Upper lobe of left lung (tissue), 6 donors: ENCODE data around the gene C1orf174. TPM values are rescaled to one million over a fixed set of nuclear protein-coding genes. Genes with fewer than 3 reads are reported as not detected.
A peak's percentile ranks its signal among the peaks of the same experiment; 100 is the strongest.

Experiments used
- ATAC-seq, 2 donors: fragments of 200-7000 bp; cut with Tn5 transposase; one replicate each; pipeline ENCODE4 v1.9.1; 2022; ENCODE audit warnings: mild to moderate bottlenecking in 2 of 2, moderate library complexity in 2 of 2; ENCODE audit not compliant: low FRiP score in 2 of 2
- DNase-seq, 2 donors: peaks; one replicate each; pipeline ENCODE4 v3.0.0-alpha.2; 2019 to 2020
- H3K27ac ChIP-seq, 4 donors: fragments of 200-600 bp; sonication (generic); one replicate each; pipeline ENCODE4 v1.5.1; 2016 to 2019
- H3K27me3 ChIP-seq, 4 donors: fragments of 200-600 bp; sonication (generic); one replicate each; pipeline ENCODE4 v1.5.1; 2017 to 2019
- H3K36me3 ChIP-seq, 4 donors: fragments of 200-600 bp; sonication (generic); one replicate each; pipeline ENCODE4 v1.5.1; 2016 to 2019
- H3K4me1 ChIP-seq, 4 donors: fragments of 200-600 bp; sonication (generic); one replicate each; pipeline ENCODE4 v1.5.1; 2018 to 2019
- H3K4me3 ChIP-seq, 4 donors: fragments of 200-600 bp; sonication (generic); one replicate each; pipeline ENCODE4 v1.5.1; 2017 to 2019; ENCODE audit warnings: mild to moderate bottlenecking in 2 of 4, moderate library complexity in 1 of 4
- H3K9me3 ChIP-seq, 4 donors: fragments of 200-600 bp; sonication (generic); one replicate each; pipeline ENCODE4 v1.5.1; 2018 to 2019
- CTCF ChIP-seq, 6 experiments: fragments of 450-650 bp in 4 of 6; fragments of 200-600 bp in 2 of 6; sonication (generic) in 2 of 6; IDR thresholded peaks; one replicate each; pipeline ENCODE4 v1.5.1; 2016 to 2019; ENCODE audit warnings: antibody characterized with exemption in 6 of 6
- EP300 ChIP-seq, 4 donors: sonication (generic); formaldehyde crosslinking; IDR thresholded peaks; one replicate each; pipeline ENCODE4 v1.5.1; 2017; ENCODE audit warnings: antibody characterized with exemption in 4 of 4, control low read depth in 2 of 4
- POLR2A ChIP-seq, 4 donors: fragments of 450-650 bp; IDR thresholded peaks; one replicate each; pipeline ENCODE4 v1.5.1; 2016 to 2017; ENCODE audit warnings: antibody characterized with exemption in 4 of 4, mild to moderate bottlenecking in 2 of 4
- POLR2AphosphoS5 ChIP-seq, 2 donors: sonication (generic); formaldehyde crosslinking; IDR thresholded peaks; one replicate each; pipeline ENCODE4 v1.5.1; 2017; ENCODE audit warnings: antibody characterized with exemption in 2 of 2
- WGBS, 2 donors: methylation state at CpG; one replicate each; pipeline ENCODE4 v1.1.5; 2017 to 2018; 5-methylcytosine and 5-hydroxymethylcytosine counted together
- total RNA-seq, 6 donors: library from RNA; depleted of rRNA in 4 of 6; stranded (reverse); fragments of >200 nt in 4 of 6; gene quantifications; one replicate each; pipeline versions ENCODE4 v1.1.0 to v1.2.1, GENCODE V29; 2016 to 2021
- donor health status: DM: no; HTN: no; CAD: no; lungs with moderate emphysema.
- donor health status: DM: no; HTN: yes; CAD: no; lungs with severe emphysema.

Gene C1orf174
- total RNA-seq, 6 donors from 2014 or later: 15.9 to 35.6 (median 20.6) TPM

- no peak overlapping the region for H3K4me3 ChIP-seq
- no peak for DNase-seq
- no peaks in the 10 kb centered on the region for H3K36me3 ChIP-seq
- no peaks in the 10 kb centered on the region for H3K9me3 ChIP-seq
- no peak for ATAC-seq
- no peak overlapping the region for H3K27ac ChIP-seq
- H3K4me1 ChIP-seq: no peaks in the 10 kb centered on the region
- TF ChIP-seq EP300 (IDR thresholded peaks at IDR 0.05): no peak
- TF ChIP-seq POLR2A (IDR thresholded peaks at IDR 0.05): no peak
- no peak for TF ChIP-seq POLR2AphosphoS5 (IDR thresholded peaks at IDR 0.05)
- no peak for TF ChIP-seq CTCF (IDR thresholded peaks at IDR 0.05)
- H3K27me3 ChIP-seq: no peaks in the 10 kb centered on the region
These were observed 26.9 kb upstream of the C1orf174 start for GRCh38 chr1:3926956-3927355.

- TF ChIP-seq CTCF (IDR thresholded peaks at IDR 0.05) (no peak), POLR2A (IDR thresholded peaks at IDR 0.05) (no peak), POLR2AphosphoS5 (IDR thresholded peaks at IDR 0.05) (no peak), EP300 (IDR thresholded peaks at IDR 0.05) (no peak)
- Histone ChIP-seq H3K4me3 (no peak overlapping the region), H3K9me3 (no peaks in the 10 kb centered on the region), H3K27ac (no peak overlapping the region), H3K27me3 (no peaks in the 10 kb centered on the region), H3K36me3 (no peaks in the 10 kb centered on the region), H3K4me1 (no peaks in the 10 kb centered on the region)
- no peak for ATAC-seq
- 76 to 81% methylated on average over 8 of the region's 8 CpGs for WGBS, 2 donors
- DNase-seq: no peak
These were observed 25.7 kb upstream of the C1orf174 start for GRCh38 chr1:3925762-3926161.

GRCh38 chr1:3925256-3925655, 25.2 kb upstream of the C1orf174 start:
- Histone ChIP-seq H3K4me3 (no peak overlapping the region), H3K4me1 (no peaks in the 10 kb centered on the region), H3K9me3 (no peaks in the 10 kb centered on the region), H3K27ac (no peak overlapping the region), H3K36me3 (no peaks in the 10 kb centered on the region), H3K27me3 (no peaks in the 10 kb centered on the region)
- no peak for TF ChIP-seq CTCF (IDR thresholded peaks at IDR 0.05)
- no peak for TF ChIP-seq POLR2AphosphoS5 (IDR thresholded peaks at IDR 0.05)
- no peak for TF ChIP-seq EP300 (IDR thresholded peaks at IDR 0.05)
- no peak for TF ChIP-seq POLR2A (IDR thresholded peaks at IDR 0.05)
- ATAC-seq (no peak), DNase-seq (peak in 1 of 2 donors; percentile 51)
- 65 to 84% methylated on average over 4 to 12 of the region's 12 CpGs for WGBS, 2 donors

- H3K36me3 ChIP-seq: no peaks in the 10 kb centered on the region
- ATAC-seq (no peak), DNase-seq (no peak)
- 26 to 46% methylated on average over 3 of the region's 3 CpGs for WGBS, 2 donors
- H3K4me1 ChIP-seq: no peaks in the 10 kb centered on the region
- no peak overlapping the region for H3K27ac ChIP-seq
- no peaks in the 10 kb centered on the region for H3K27me3 ChIP-seq
- TF ChIP-seq POLR2AphosphoS5 (IDR thresholded peaks at IDR 0.05) (no peak), POLR2A (IDR thresholded peaks at IDR 0.05) (no peak), CTCF (IDR thresholded peaks at IDR 0.05) (no peak), EP300 (IDR thresholded peaks at IDR 0.05) (no peak)
- no peaks in the 10 kb centered on the region for H3K9me3 ChIP-seq
- no peak overlapping the region for H3K4me3 ChIP-seq
These were observed 24.8 kb upstream of the C1orf174 start for GRCh38 chr1:3924825-3925220.

- WGBS, 2 donors: 34 to 56% methylated on average over 2 to 10 of the region's 13 CpGs
- ATAC-seq: no peak
- H3K27ac ChIP-seq: no peak overlapping the region
These were observed 24.2 kb upstream of the C1orf174 start for GRCh38 chr1:3924186-3924824.

More at GRCh38 chr1:3924186-3924824, 24.2 kb upstream of the C1orf174 start:
- Histone ChIP-seq H3K4me1 (no peaks in the 10 kb centered on the region), H3K27me3 (no peaks in the 10 kb centered on the region), H3K4me3 (no peak overlapping the region), H3K36me3 (no peaks in the 10 kb centered on the region), H3K9me3 (no peaks in the 10 kb centered on the region)
- DNase-seq: peak in 1 of 2 donors; percentile 43
- TF ChIP-seq CTCF (IDR thresholded peaks at IDR 0.05) (no peak), POLR2A (IDR thresholded peaks at IDR 0.05) (no peak), POLR2AphosphoS5 (IDR thresholded peaks at IDR 0.05) (no peak), EP300 (IDR thresholded peaks at IDR 0.05) (no peak)
